Measurements from ENCODE around the gene FBXO41.

DNA sequence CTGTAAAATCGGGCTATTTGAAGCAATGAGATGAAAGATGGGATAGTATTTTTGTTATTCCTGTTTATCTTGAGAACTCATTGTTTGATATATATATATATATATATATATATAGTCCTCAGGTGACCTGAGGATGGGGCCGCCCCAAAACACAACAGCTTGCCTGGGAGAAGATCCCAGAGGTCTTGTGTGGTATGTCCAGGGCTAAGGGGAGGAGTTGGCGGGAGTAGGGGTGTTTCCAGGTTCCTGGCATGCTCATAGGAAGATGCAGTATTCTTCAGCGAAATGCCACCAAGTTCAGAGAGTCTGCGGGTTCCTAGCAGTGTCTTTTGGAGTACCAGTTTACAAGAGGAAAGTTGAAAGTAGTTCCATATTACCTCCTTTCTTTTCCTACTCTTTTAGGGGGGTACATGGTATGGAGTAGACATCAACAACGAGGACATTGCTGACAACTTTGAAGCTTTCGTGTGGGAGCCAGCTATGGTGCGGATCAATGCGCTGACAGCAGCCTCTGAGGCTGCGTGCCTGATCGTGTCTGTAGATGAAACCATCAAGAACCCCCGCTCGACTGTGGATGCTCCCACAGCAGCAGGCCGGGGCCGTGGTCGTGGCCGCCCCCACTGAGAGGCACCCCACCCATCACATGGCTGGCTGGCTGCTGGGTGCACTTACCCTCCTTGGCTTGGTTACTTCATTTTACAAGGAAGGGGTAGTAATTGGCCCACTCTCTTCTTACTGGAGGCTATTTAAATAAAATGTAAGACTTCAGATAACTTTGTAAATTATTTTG lies 31.8 kb downstream of the FBXO41 start:
- TF ChIP-seq, protein P1, sequence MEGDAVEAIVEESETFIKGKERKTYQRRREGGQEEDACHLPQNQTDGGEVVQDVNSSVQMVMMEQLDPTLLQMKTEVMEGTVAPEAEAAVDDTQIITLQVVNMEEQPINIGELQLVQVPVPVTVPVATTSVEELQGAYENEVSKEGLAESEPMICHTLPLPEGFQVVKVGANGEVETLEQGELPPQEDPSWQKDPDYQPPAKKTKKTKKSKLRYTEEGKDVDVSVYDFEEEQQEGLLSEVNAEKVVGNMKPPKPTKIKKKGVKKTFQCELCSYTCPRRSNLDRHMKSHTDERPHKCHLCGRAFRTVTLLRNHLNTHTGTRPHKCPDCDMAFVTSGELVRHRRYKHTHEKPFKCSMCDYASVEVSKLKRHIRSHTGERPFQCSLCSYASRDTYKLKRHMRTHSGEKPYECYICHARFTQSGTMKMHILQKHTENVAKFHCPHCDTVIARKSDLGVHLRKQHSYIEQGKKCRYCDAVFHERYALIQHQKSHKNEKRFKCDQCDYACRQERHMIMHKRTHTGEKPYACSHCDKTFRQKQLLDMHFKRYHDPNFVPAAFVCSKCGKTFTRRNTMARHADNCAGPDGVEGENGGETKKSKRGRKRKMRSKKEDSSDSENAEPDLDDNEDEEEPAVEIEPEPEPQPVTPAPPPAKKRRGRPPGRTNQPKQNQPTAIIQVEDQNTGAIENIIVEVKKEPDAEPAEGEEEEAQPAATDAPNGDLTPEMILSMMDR (IDR thresholded peaks at IDR 0.05; ENCODE audit: poor library complexity, severe bottlenecking) = no peak
- TF ChIP-seq TAF1 (IDR thresholded peaks at IDR 0.05; ENCODE audit: low read depth) (no peak), POLR2AphosphoS5 (IDR thresholded peaks at IDR 0.05) (no peak), SMC3 (conservative IDR thresholded peaks at IDR 0.05; ENCODE audit: poor library complexity) (no peak), RAD21 (conservative IDR thresholded peaks at IDR 0.05) (no peak)

All from neural cell (in vitro differentiated cells).